GM12892 (cell line): ENCODE measurements around the gene MPRIP.

Experiments used
- POLR2A ChIP-seq: IDR thresholded peaks from 2 replicates; pipeline ENCODE4 v1.6.1; 2011; ENCODE audit warnings: low read depth, low read length, control low read depth
- POLR2AphosphoS5 ChIP-seq: IDR thresholded peaks from 2 replicates; pipeline ENCODE4 v1.6.1; 2011; ENCODE audit warnings: low read depth, low read length, control low read depth
- TAF1 ChIP-seq: IDR thresholded peaks from 2 replicates; pipeline ENCODE4 v1.6.1; 2011; ENCODE audit warnings: low read depth, mild to moderate bottlenecking, control low read depth, low read length, borderline replicate concordance

DNA sequence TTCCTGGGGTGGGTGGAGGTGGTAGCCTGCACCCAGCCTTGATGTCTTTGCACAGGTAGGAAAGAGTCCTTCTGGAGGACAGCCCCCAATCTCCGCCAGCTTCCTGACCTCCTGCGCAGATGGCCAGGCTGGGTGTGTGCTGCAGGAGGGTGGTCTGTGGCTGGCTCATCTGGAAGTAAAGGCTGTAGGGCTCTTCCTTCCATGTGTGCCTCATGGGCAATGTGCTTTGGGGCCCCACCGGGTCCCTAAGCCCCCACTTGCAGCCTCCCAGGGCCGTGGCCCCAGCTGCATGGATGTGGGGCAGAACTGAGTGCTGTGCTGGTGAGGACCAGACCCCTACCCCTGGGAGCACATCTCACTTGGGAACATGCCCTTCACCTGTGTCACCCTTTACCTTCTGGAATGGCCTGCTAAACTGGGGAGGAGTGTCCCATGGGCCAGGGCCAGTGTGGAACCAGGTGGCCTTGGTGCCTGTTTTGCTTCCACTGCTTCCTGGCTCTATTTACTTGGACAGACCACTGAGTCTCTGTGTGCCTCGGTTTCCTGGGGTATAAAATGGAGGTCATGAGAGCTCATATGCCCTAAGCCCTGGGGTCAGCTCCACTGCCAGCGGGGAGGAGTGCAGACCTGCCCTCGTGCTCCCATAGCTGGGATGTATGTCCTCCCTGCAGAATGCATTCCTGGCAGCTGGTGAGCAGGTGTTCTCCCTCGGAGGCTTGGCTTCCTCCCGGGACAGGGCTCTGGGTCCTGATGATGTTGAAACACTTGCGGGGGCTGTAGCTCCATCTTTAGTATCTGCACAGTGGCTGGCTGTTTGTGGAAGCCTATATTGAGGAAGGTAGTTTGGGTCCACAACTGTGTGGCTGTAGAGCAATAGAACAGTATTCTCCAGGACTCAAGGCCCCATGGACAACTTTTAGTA, 18.0 kb downstream of the MPRIP start:
- TF ChIP-seq POLR2A, result no peak
- TF ChIP-seq TAF1, result no peak
- no peak for TF ChIP-seq POLR2AphosphoS5
